Mesenchymal stem cell (in vitro differentiated cells and primary cell): ENCODE results near the gene TRPC4.

ENCODE experiments used
- DNase-seq: peaks from one replicate; pipeline ENCODE4 v3.0.0-alpha.2; 2013
- H2AFZ ChIP-seq: one replicate; pipeline ENCODE4 v1.6.1; 2013; ENCODE audit warnings: low read depth, mild to moderate bottlenecking, control low read depth, inconsistent platforms, low read length, moderate library complexity
- H2AK5ac ChIP-seq: 2 replicates; pipeline ENCODE4 v1.6.1; 2013; ENCODE audit warnings: low read length, moderate library complexity, mild to moderate bottlenecking, inconsistent platforms; ENCODE audit not compliant: severe bottlenecking
- H2BK120ac ChIP-seq: one replicate; pipeline ENCODE4 v1.6.1; 2013; ENCODE audit warnings: low read depth, mild to moderate bottlenecking, inconsistent platforms, low read length, moderate library complexity
- H2BK12ac ChIP-seq, 2 experiments: one replicate each; pipeline ENCODE4 v1.6.1; 2013; ENCODE audit warnings: inconsistent platforms in 2 of 2, low read length in 2 of 2, mild to moderate bottlenecking in 2 of 2, moderate library complexity in 2 of 2, control low read depth in 1 of 2
- H2BK15ac ChIP-seq: one replicate; pipeline ENCODE4 v1.6.1; 2013; ENCODE audit warnings: mild to moderate bottlenecking, low read depth, inconsistent platforms; ENCODE audit not compliant: poor library complexity, severe bottlenecking
- H2BK5ac ChIP-seq: 2 replicates; pipeline ENCODE4 v1.6.1; 2013; ENCODE audit warnings: low read depth, mild to moderate bottlenecking, low read length, control low read depth, inconsistent platforms; ENCODE audit not compliant: poor library complexity, severe bottlenecking
- H3K14ac ChIP-seq, 2 experiments: one replicate each; pipeline ENCODE4 v1.6.1; 2013; ENCODE audit warnings: inconsistent platforms in 2 of 2, low read length in 2 of 2, control low read depth in 1 of 2, mild to moderate bottlenecking in 1 of 2, moderate library complexity in 1 of 2
- H3K18ac ChIP-seq, 2 experiments: one replicate each; pipeline ENCODE4 v1.6.1; 2013; ENCODE audit warnings: inconsistent platforms in 2 of 2, low read length in 2 of 2, control low read depth in 1 of 2, low read depth in 1 of 2, mild to moderate bottlenecking in 1 of 2
- H3K23ac ChIP-seq, 2 experiments: one replicate each; pipeline ENCODE4 v1.6.1; 2013; ENCODE audit warnings: inconsistent platforms in 2 of 2, low read length in 2 of 2, mild to moderate bottlenecking in 2 of 2, moderate library complexity in 2 of 2, control low read depth in 1 of 2
- H3K27ac ChIP-seq: 2 replicates; pipeline ENCODE4 v1.5.1; 2013; ENCODE audit warnings: mild to moderate bottlenecking, moderate library complexity, low read length, control low read depth, inconsistent platforms; ENCODE audit not compliant: poor library complexity, severe bottlenecking
- H3K27me3 ChIP-seq, 2 experiments: 2 replicates each; pipeline versions ENCODE4 v1.6.1 to v1.7.0; 2013; ENCODE audit warnings: low read length in 2 of 2, mild to moderate bottlenecking in 2 of 2, moderate library complexity in 2 of 2, control low read depth in 1 of 2, inconsistent platforms in 1 of 2; ENCODE audit not compliant: control insufficient read depth in 1 of 2, insufficient read depth in 1 of 2
- H3K36me3 ChIP-seq, 2 experiments: 2 replicates each; pipeline versions ENCODE4 v1.6.1 to v1.7.0; 2013; ENCODE audit warnings: low read length in 2 of 2, control low read depth in 1 of 2, inconsistent platforms in 1 of 2, low read depth in 1 of 2, mild to moderate bottlenecking in 1 of 2; ENCODE audit not compliant: insufficient read depth in 2 of 2, control insufficient read depth in 1 of 2
- H3K4ac ChIP-seq, 2 experiments: one replicate each; pipeline ENCODE4 v1.6.1; 2013; ENCODE audit warnings: inconsistent platforms in 2 of 2, low read length in 2 of 2, mild to moderate bottlenecking in 2 of 2, moderate library complexity in 2 of 2, control low read depth in 1 of 2, low read depth in 1 of 2
- H3K4me1 ChIP-seq: 2 replicates; pipeline ENCODE4 v1.6.1; 2013; ENCODE audit warnings: low read depth, low read length, control low read depth; ENCODE audit not compliant: control insufficient read depth, insufficient read depth
- H3K4me2 ChIP-seq: 2 replicates; pipeline ENCODE4 v1.6.1; 2013; ENCODE audit warnings: low read length, mild to moderate bottlenecking, inconsistent platforms; ENCODE audit not compliant: poor library complexity, severe bottlenecking
- H3K4me3 ChIP-seq, 2 experiments: 2 replicates each; pipeline versions ENCODE4 v1.5.1 to v1.7.0; 2013; ENCODE audit warnings: low read length in 2 of 2, mild to moderate bottlenecking in 2 of 2, control low read depth in 1 of 2, low read depth in 1 of 2; ENCODE audit not compliant: insufficient read depth in 1 of 2
- H3K79me1 ChIP-seq: replicated peaks from 2 replicates; pipeline ENCODE4 v1.6.1; 2013; ENCODE audit warnings: mild to moderate bottlenecking, control low read depth, low read length, inconsistent platforms; ENCODE audit not compliant: poor library complexity, severe bottlenecking
- H3K9ac ChIP-seq: 2 replicates; pipeline ENCODE4 v1.7.0; 2013; ENCODE audit warnings: mild to moderate bottlenecking, low read length, moderate library complexity
- H3K9me3 ChIP-seq: 2 replicates; pipeline ENCODE4 v1.7.0; 2013; ENCODE audit warnings: mild to moderate bottlenecking, low read length; ENCODE audit not compliant: control insufficient read depth
- H4K8ac ChIP-seq: one replicate; pipeline ENCODE4 v1.6.1; 2013; ENCODE audit warnings: inconsistent platforms, mild to moderate bottlenecking, low read length, moderate library complexity
- H4K91ac ChIP-seq: one replicate; pipeline ENCODE4 v1.6.1; 2013; ENCODE audit warnings: mild to moderate bottlenecking, low read length, inconsistent platforms
- WGBS: methylation state at CpG from one replicate; pipeline ENCODE4 v1.1.7; 2013; ENCODE audit warnings: mixed read lengths; 5-methylcytosine and 5-hydroxymethylcytosine counted together

TRPC4 gene

GRCh38 chr13:37893321-37893720 lies 23.7 kb upstream of the TRPC4 start:
- Histone ChIP-seq H3K4me1 (no peaks in the 10 kb centered on the region), H3K4me2 (no peak overlapping the region), H4K8ac (no peak overlapping the region), H2BK12ac (no peak overlapping the region), H2BK120ac (no peak overlapping the region), H2AK5ac (no peak overlapping the region), H3K18ac (no peak overlapping the region), H3K4ac (no peak overlapping the region), H3K4me3 (no peak overlapping the region), H3K23ac (no peak overlapping the region), H3K27ac (no peak overlapping the region), H3K27me3 (no peaks in the 10 kb centered on the region), H3K9ac (no peak overlapping the region), H2BK15ac (no peak overlapping the region), H3K79me1 (no peaks in the 10 kb centered on the region), H3K36me3 (no peaks in the 10 kb centered on the region), H2BK5ac (no peak overlapping the region), H2AFZ (no peak overlapping the region), H3K9me3 (no peaks in the 10 kb centered on the region), H3K14ac (no peak overlapping the region), H4K91ac (no peak overlapping the region)
- DNase-seq = no peak

- Histone ChIP-seq H3K18ac (no peak overlapping the region), H2AK5ac (no peak overlapping the region), H2BK12ac (no peak overlapping the region), H2BK15ac (no peak overlapping the region), H3K4me2 (no peak overlapping the region), H3K4me3 (no peak overlapping the region), H3K9me3 (no peaks in the 10 kb centered on the region), H3K27ac (no peak overlapping the region), H2BK5ac (no peak overlapping the region), H3K9ac (no peak overlapping the region), H3K14ac (no peak overlapping the region), H3K4me1 (no peaks in the 10 kb centered on the region), H3K23ac (no peak overlapping the region), H4K8ac (no peak overlapping the region), H3K4ac (no peak overlapping the region), H3K27me3 (no peaks in the 10 kb centered on the region), H2AFZ (no peak overlapping the region), H3K36me3 (no peaks in the 10 kb centered on the region), H3K79me1 (no peaks in the 10 kb centered on the region), H4K91ac (no peak overlapping the region), H2BK120ac (no peak overlapping the region)
- DNase-seq = no peak
- no CpG with 5 or more reads among the region's 4 CpGs for WGBS
Measured at GRCh38 chr13:37889820-37890219, 20.2 kb upstream of the TRPC4 start.

DNA sequence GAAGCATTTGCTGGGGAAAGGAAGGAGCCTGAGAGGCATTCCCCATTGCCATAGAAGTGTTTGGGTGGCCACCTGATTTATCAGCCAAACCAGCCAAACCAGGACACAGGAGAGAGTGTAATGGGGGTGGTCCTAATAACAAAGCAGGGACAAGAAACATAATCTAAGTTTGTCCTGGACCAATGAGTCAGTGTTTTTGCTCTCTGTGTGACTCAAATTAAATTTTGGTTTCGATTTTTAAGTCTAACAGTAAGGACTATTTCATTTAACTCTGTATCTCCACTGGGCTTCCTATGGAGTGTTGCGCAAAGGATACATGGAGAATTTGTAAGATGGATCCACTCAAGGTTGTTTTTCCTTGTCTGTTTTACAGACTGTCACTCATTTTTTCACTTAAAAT lies 19.5 kb upstream of the TRPC4 start:
- no CpG with 5 or more reads among the region's 2 CpGs for WGBS
- H3K4me1 ChIP-seq = no peaks in the 10 kb centered on the region

DNA sequence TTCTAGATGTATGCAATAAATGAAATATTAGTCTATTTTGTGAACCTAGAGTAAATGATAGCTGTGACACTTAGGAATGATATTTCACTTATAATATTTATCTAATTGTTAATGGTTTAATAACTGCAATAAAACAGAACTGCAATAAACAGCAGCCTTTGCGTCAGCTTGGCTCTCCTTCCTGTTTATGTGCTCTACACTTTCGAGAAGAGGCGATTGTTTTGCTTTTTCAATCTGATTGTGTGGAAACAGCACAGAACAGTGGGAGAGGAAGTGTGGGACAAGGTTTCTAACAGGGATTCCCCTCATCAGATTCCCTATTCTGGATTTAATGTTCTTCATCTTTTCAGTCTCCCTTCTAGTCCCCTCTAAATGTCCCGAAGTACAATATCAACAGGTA lies 17.3 kb upstream of the TRPC4 start:
- Histone ChIP-seq H4K91ac (no peak overlapping the region), H3K9me3 (no peaks in the 10 kb centered on the region), H4K8ac (no peak overlapping the region), H3K4me3 (no peak overlapping the region), H3K4ac (no peak overlapping the region), H2AFZ (no peak overlapping the region), H3K9ac (no peak overlapping the region), H2BK12ac (no peak overlapping the region), H2BK5ac (no peak overlapping the region), H3K27me3 (no peaks in the 10 kb centered on the region), H3K4me1 (no peaks in the 10 kb centered on the region), H3K36me3 (no peaks in the 10 kb centered on the region), H3K14ac (no peak overlapping the region), H3K18ac (no peak overlapping the region), H2BK120ac (no peak overlapping the region), H2BK15ac (no peak overlapping the region), H3K79me1 (no peaks in the 10 kb centered on the region), H3K23ac (no peak overlapping the region), H2AK5ac (no peak overlapping the region), H3K4me2 (no peak overlapping the region), H3K27ac (no peak overlapping the region)
- WGBS = 36% methylated on average over 3 of the region's 4 CpGs
- peak; percentile 47 for DNase-seq

More for the DNA sequence above, 19.5 kb upstream of the TRPC4 start:
- no peak overlapping the region for H3K14ac ChIP-seq
- H3K23ac ChIP-seq = no peak overlapping the region
- no peak overlapping the region for H2BK120ac ChIP-seq
- H3K36me3 ChIP-seq = no peaks in the 10 kb centered on the region
- H3K18ac ChIP-seq = no peak overlapping the region
- H3K9me3 ChIP-seq = no peaks in the 10 kb centered on the region
- H3K9ac ChIP-seq = peak overlapping the region; percentile 41
- H3K79me1 ChIP-seq = no peaks in the 10 kb centered on the region
- DNase-seq = peak; percentile 16
- no peak overlapping the region for H3K4me2 ChIP-seq
- H3K4me3 ChIP-seq = peak overlapping the region in 1 of 2 experiments; percentile 48
- no peak overlapping the region for H3K4ac ChIP-seq
- H2BK5ac ChIP-seq = no peak overlapping the region
- H4K91ac ChIP-seq = no peak overlapping the region
- no peak overlapping the region for H2BK15ac ChIP-seq
- no peak overlapping the region for H2AK5ac ChIP-seq
- no peak overlapping the region for H2AFZ ChIP-seq
- no peak overlapping the region for H3K27ac ChIP-seq
- no peaks in the 10 kb centered on the region for H3K27me3 ChIP-seq
- H4K8ac ChIP-seq = no peak overlapping the region
- H2BK12ac ChIP-seq = no peak overlapping the region
